Stimulated activated CD8-positive, alpha-beta memory T cell treated with anti-CD3 and anti-CD28 coated beads, Interleukin-15, amount 100 ng/mL, for 48 hours (primary cell): Measurements from ENCODE around the gene ATP5F1C.

Experiments used
- DNase-seq, 2 donors: peaks; one replicate each; pipeline ENCODE4 v3.0.0-alpha.2; 2020; ENCODE audit warnings: low read depth in 2 of 2

The ATP5F1C gene

GRCh38 chr10:7853226-7853842 is 65.4 kb downstream of the ATP5F1C start:
- no peak for DNase-seq

GRCh38 chr10:7853890-7854289 is 65.9 kb downstream of the ATP5F1C start:
- DNase-seq = no peak

- DNase-seq = no peak
Measured at GRCh38 chr10:7855205-7855604, 67.2 kb downstream of the ATP5F1C start.

- DNase-seq = no peak
Measured at GRCh38 chr10:7856678-7857077, 68.7 kb downstream of the ATP5F1C start.

- no peak for DNase-seq
Measured at GRCh38 chr10:7857262-7857661, 69.3 kb downstream of the ATP5F1C start.
